ENCODE measurements around the gene SETD4.

- TF ChIP-seq EZH2 (optimal IDR thresholded peaks at IDR 0.05; ENCODE audit: low read depth, low read length) (no peak), CTCF (IDR thresholded peaks at IDR 0.05; ENCODE audit: low read length) (no peak)
Observed at GRCh38 chr21:36098182-36098532, 37.8 kb upstream of the SETD4 start.
